CD14-positive monocyte (primary cell): Measurements from ENCODE around the gene ELOVL1. TPM values are rescaled to one million over a fixed set of nuclear protein-coding genes. Genes with fewer than 3 reads are reported as not detected.

ENCODE experiments used
- DNase-seq, 3 donors: peaks; one replicate each; pipeline ENCODE4 v3.0.0-alpha.2; 2011 to 2022
- H2AFZ ChIP-seq: 2 replicates; pipeline ENCODE4 v1.6.0; 2012; ENCODE audit warnings: mild to moderate bottlenecking, low read depth, low read length, inconsistent platforms; ENCODE audit not compliant: insufficient read depth, poor library complexity, severe bottlenecking
- H3K27ac ChIP-seq, 2 donors: 1 replicate in 1 of 2; 2 replicates in 1 of 2; pipeline ENCODE4 v1.5.1; 2012 to 2013; ENCODE audit warnings: low read length in 2 of 2, control low read depth in 1 of 2, inconsistent platforms in 1 of 2, low read depth in 1 of 2, mild to moderate bottlenecking in 1 of 2
- H3K27me3 ChIP-seq, 2 donors: one replicate each; pipeline versions ENCODE4 v1.6.0 to v1.6.1; 2011 to 2013; ENCODE audit warnings: low read length in 2 of 2; ENCODE audit not compliant: control insufficient read depth in 2 of 2, insufficient read depth in 2 of 2
- H3K36me3 ChIP-seq, 2 donors: replicated peaks in 1 of 2; 1 replicate in 1 of 2; 2 replicates in 1 of 2; pipeline versions ENCODE4 v1.5.1 to v1.6.1; 2012 to 2013; ENCODE audit warnings: low read length in 2 of 2, control low read depth in 1 of 2, inconsistent platforms in 1 of 2, mild to moderate bottlenecking in 1 of 2; ENCODE audit not compliant: insufficient read depth in 2 of 2, control insufficient read depth in 1 of 2
- H3K4me1 ChIP-seq, 2 donors: 1 replicate in 1 of 2; 2 replicates in 1 of 2; pipeline versions ENCODE4 v1.5.1 to v1.6.1; 2012 to 2013; ENCODE audit warnings: low read length in 2 of 2, control low read depth in 1 of 2, inconsistent platforms in 1 of 2, mild to moderate bottlenecking in 1 of 2, moderate library complexity in 1 of 2; ENCODE audit not compliant: insufficient read depth in 2 of 2, control insufficient read depth in 1 of 2
- H3K4me2 ChIP-seq: replicated peaks from 2 replicates; pipeline ENCODE3; 2012; ENCODE audit warnings: low read length, moderate library complexity, mild to moderate bottlenecking; ENCODE audit not compliant: poor library complexity, severe bottlenecking; ENCODE audit errors: extremely low read depth
- H3K4me3 ChIP-seq, 3 experiments: fragments of 200-600 bp in 1 of 3; sonication (generic) in 1 of 3; replicated peaks in 1 of 3; 1 replicate in 2 of 3; 2 replicates in 1 of 3; pipeline ENCODE4 v1.5.1; 2011 to 2013; ENCODE audit warnings: low read length in 3 of 3, mild to moderate bottlenecking in 3 of 3, control low read depth in 2 of 3, low read depth in 2 of 3, inconsistent platforms in 1 of 3, moderate library complexity in 1 of 3
- H3K79me2 ChIP-seq: 2 replicates; pipeline ENCODE4 v1.6.0; 2012; ENCODE audit warnings: mild to moderate bottlenecking, control low read depth, inconsistent platforms, low read length, moderate library complexity; ENCODE audit not compliant: insufficient read depth
- H3K9ac ChIP-seq: 2 replicates; pipeline ENCODE4 v1.6.0; 2017; ENCODE audit warnings: low read length, mild to moderate bottlenecking; ENCODE audit not compliant: insufficient read depth, poor library complexity, severe bottlenecking
- H3K9me3 ChIP-seq, 2 donors: replicated peaks in 1 of 2; 1 replicate in 1 of 2; 2 replicates in 1 of 2; pipeline versions ENCODE4 v1.5.1 to v1.6.1; 2012 to 2013; ENCODE audit warnings: low read length in 2 of 2, control low read depth in 1 of 2; ENCODE audit not compliant: control insufficient read depth in 1 of 2, insufficient read depth in 1 of 2
- H4K20me1 ChIP-seq: 2 replicates; pipeline ENCODE4 v1.6.0; 2012; ENCODE audit warnings: mild to moderate bottlenecking, low read length, control low read depth, moderate library complexity; ENCODE audit not compliant: insufficient read depth
- H3K27ac Mint-ChIP-seq, 7 donors: one replicate each; pipeline ENCODE4 v1.8.0; 2020; ENCODE audit warnings: mild to moderate bottlenecking in 7 of 7, mixed read lengths in 7 of 7, moderate library complexity in 6 of 7, inconsistent platforms in 2 of 7
- H3K27me3 Mint-ChIP-seq, 3 donors: one replicate each; pipeline ENCODE4 v1.8.0; 2021 to 2022; ENCODE audit warnings: low read depth in 3 of 3, mild to moderate bottlenecking in 3 of 3, mixed read lengths in 3 of 3, moderate library complexity in 3 of 3, inconsistent platforms in 1 of 3
- H3K36me3 Mint-ChIP-seq, 2 donors: one replicate each; pipeline ENCODE4 v1.8.0; 2020; ENCODE audit warnings: mixed read lengths in 2 of 2, inconsistent platforms in 1 of 2, mild to moderate bottlenecking in 1 of 2
- H3K4me1 Mint-ChIP-seq: one replicate; pipeline ENCODE4 v1.8.0; 2020; ENCODE audit warnings: mild to moderate bottlenecking, mixed read lengths
- H3K4me3 Mint-ChIP-seq, 2 donors: one replicate each; pipeline ENCODE4 v1.8.0; 2020; ENCODE audit warnings: mild to moderate bottlenecking in 2 of 2, mixed read lengths in 2 of 2, moderate library complexity in 1 of 2
- H3K9me3 Mint-ChIP-seq, 7 donors: one replicate each; pipeline ENCODE4 v1.8.0; 2020 to 2022; ENCODE audit warnings: mixed read lengths in 7 of 7, mild to moderate bottlenecking in 6 of 7, moderate library complexity in 6 of 7, inconsistent platforms in 2 of 7
- CTCF ChIP-seq: fragments of 200-600 bp; IDR thresholded peaks from one replicate; pipeline ENCODE4 v1.8.0; 2022; ENCODE audit warnings: antibody characterized with exemption, mild to moderate bottlenecking
- WGBS: methylation state at CpG from one replicate; pipeline ENCODE4 v1.1.5; 2013; ENCODE audit warnings: missing lambda C conversion rate; ENCODE audit not compliant: insufficient coverage; 5-methylcytosine and 5-hydroxymethylcytosine counted together
- intact Hi-C, 2 donors: fragments of 100-400 bp; cut with micrococcal nuclease; formaldehyde crosslinking; loops; one replicate each; pipeline versions ENCODE4 v1.15.0 to v1.15.1; 2023
- polyA plus RNA-seq, 3 donors: library from polyadenylated mRNA; depleted of rRNA in 1 of 3; unstranded in 2 of 3; stranded (reverse) in 1 of 3; fragments of 300-500 nt in 2 of 3; fragments of >200 nt in 1 of 3; fragmentation: Illumina TruSeq in 2 of 3; gene quantifications; 1 replicate in 2 of 3; 2 replicates in 1 of 3; pipeline ENCODE4 v1.2.3, GENCODE V29; 2012 to 2021

The ELOVL1 gene
- polyA plus RNA-seq, 3 donors = 135 to 151 (median 148) TPM

- Mint-ChIP-seq H3K4me1 (peaks cover 42% of the 10 kb centered on the region), H3K4me3 (no peak overlapping the region), H3K27ac (peak overlapping the region in 5 of 7 donors; percentile 8 to 81 (median 23)), H3K27me3 (no peaks in the 10 kb centered on the region), H3K9me3 (peaks cover 0 to 2% (median 0%) of the 10 kb centered on the region in 7 donors), H3K36me3 (peaks cover 56% of the 10 kb centered on the region in 2 donors)
- 96% methylated on average over 4 of the region's 6 CpGs for WGBS
- intact Hi-C loops = loop anchor here (5.0 to 10.0 kb wide), 2 partner anchors 34 to 258 kb away; no protein-coding TSS in a partner anchor
- H4K20me1 ChIP-seq = peaks cover 12% of the 10 kb centered on the region
- no peak for TF ChIP-seq CTCF
- no peak overlapping the region for H3K4me2 ChIP-seq
- H3K27ac ChIP-seq = peak overlapping the region in 1 of 2 donors; percentile 88
- no peak overlapping the region for H2AFZ ChIP-seq
- H3K9ac ChIP-seq = no peak overlapping the region
- H3K36me3 ChIP-seq = peaks cover 51 to 57% of the 10 kb centered on the region in 2 donors
- peaks cover 44% of the 10 kb centered on the region for H3K79me2 ChIP-seq
- DNase-seq = no peak
- H3K9me3 ChIP-seq = no peaks in the 10 kb centered on the region
- peaks cover 30 to 43% of the 10 kb centered on the region in 2 donors for H3K4me1 ChIP-seq
- H3K4me3 ChIP-seq = no peak overlapping the region
- H3K27me3 ChIP-seq = no peaks in the 10 kb centered on the region
Measured at GRCh38 chr1:43386676-43387075, 18.9 kb upstream of the ELOVL1 start.

GRCh38 chr1:43383449-43383848 lies 15.6 kb upstream of the ELOVL1 start:
- H3K36me3 Mint-ChIP-seq = peaks cover 68 to 70% of the 10 kb centered on the region in 2 donors
- Histone ChIP-seq H3K36me3 (peaks cover 51 to 65% of the 10 kb centered on the region in 2 donors), H3K27me3 (no peaks in the 10 kb centered on the region), H3K9ac (no peak overlapping the region), H4K20me1 (peaks cover 4% of the 10 kb centered on the region), H2AFZ (no peak overlapping the region), H3K9me3 (no peaks in the 10 kb centered on the region), H3K27ac (no peak overlapping the region), H3K79me2 (peaks cover 12% of the 10 kb centered on the region), H3K4me3 (no peak overlapping the region), H3K4me1 (peaks cover 22 to 29% of the 10 kb centered on the region in 2 donors), H3K4me2 (no peak overlapping the region)
- peaks cover 0 to 2% (median 0%) of the 10 kb centered on the region in 7 donors for H3K9me3 Mint-ChIP-seq
- WGBS = no CpG with 5 or more reads among the region's 2 CpGs
- DNase-seq = no peak
- intact Hi-C loops = loop anchor here in 1 of 2 donors (10.0 kb wide), 1 partner anchor 261 kb away; no protein-coding TSS in a partner anchor
- H3K4me1 Mint-ChIP-seq = peaks cover 31% of the 10 kb centered on the region
- peak overlapping the region in 3 of 7 donors; percentile 44 to 52 (median 46) for H3K27ac Mint-ChIP-seq
- H3K27me3 Mint-ChIP-seq = no peaks in the 10 kb centered on the region
- H3K4me3 Mint-ChIP-seq = no peak overlapping the region
- no peak for TF ChIP-seq CTCF
